Dermis microvascular lymphatic vessel endothelial cell (primary cell): ENCODE measurements around the gene GPR180. TPM values are rescaled to one million over a fixed set of nuclear protein-coding genes. Genes with fewer than 3 reads are reported as not detected.

Experiments
- DNase-seq, 2 donors: peaks; one replicate each; pipeline versions ENCODE4 v3.0.0 to v3.0.0-alpha.2; 2010; ENCODE audit warnings: low read depth in 2 of 2
- total RNA-seq: library from RNA; depleted of rRNA; stranded (reverse); fragments of >200 nt; gene quantifications from 2 replicates; pipeline ENCODE4 v1.2.1, GENCODE V29; 2014

Gene GPR180
- total RNA-seq, 1 donor from 2014 or later = 10.4 TPM

GRCh38 chr13:94646904-94647303 is 45.2 kb downstream of the GPR180 start:
- DNase-seq = no peak

GRCh38 chr13:94656176-94656575 is 54.5 kb downstream of the GPR180 start:
- DNase-seq = no peak

GRCh38 chr13:94656766-94657165 is 55.1 kb downstream of the GPR180 start:
- peak in 1 of 2 donors; percentile 6 for DNase-seq

GRCh38 chr13:94657167-94657566 is 55.5 kb downstream of the GPR180 start:
- no peak for DNase-seq

- DNase-seq = peak in 1 of 2 donors; percentile 2
These were observed 57.4 kb downstream of the GPR180 start for GRCh38 chr13:94658926-94659597.

- no peak for DNase-seq
These were observed 57.9 kb downstream of the GPR180 start for GRCh38 chr13:94659598-94659946.

- DNase-seq = peak; percentile 18 to 38
These were observed 59.2 kb downstream of the GPR180 start for GRCh38 chr13:94660695-94661326.

- DNase-seq = no peak
These were observed 59.7 kb downstream of the GPR180 start for GRCh38 chr13:94661406-94661805.

GRCh38 chr13:94662274-94662945 is 60.8 kb downstream of the GPR180 start:
- no peak for DNase-seq

- DNase-seq = no peak
These were observed 63.2 kb downstream of the GPR180 start for GRCh38 chr13:94664889-94665288.

GRCh38 chr13:94666065-94666464 is 64.4 kb downstream of the GPR180 start:
- DNase-seq = no peak

GRCh38 chr13:94667190-94667589 is 65.5 kb downstream of the GPR180 start:
- no peak for DNase-seq

GRCh38 chr13:94672400-94672799 is 70.7 kb downstream of the GPR180 start:
- DNase-seq = no peak

- no peak for DNase-seq
These were observed 72.2 kb downstream of the GPR180 start for GRCh38 chr13:94673851-94674250.

GRCh38 chr13:94674609-94675348 is 73.1 kb downstream of the GPR180 start:
- DNase-seq = peak; percentile 57 to 67

GRCh38 chr13:94677799-94678198 is 76.1 kb downstream of the GPR180 start:
- no peak for DNase-seq

- no peak for DNase-seq
These were observed 77.2 kb downstream of the GPR180 start for GRCh38 chr13:94678845-94679244.

GRCh38 chr13:94679614-94680013 is 78.0 kb downstream of the GPR180 start:
- no peak for DNase-seq

GRCh38 chr13:94682229-94682628 is 80.6 kb downstream of the GPR180 start:
- DNase-seq = no peak

- DNase-seq = no peak
These were observed 81.8 kb downstream of the GPR180 start for GRCh38 chr13:94683409-94683808.
